ENCODE measurements around the gene PRRC2A. TPM values are rescaled to one million over a fixed set of nuclear protein-coding genes. Genes with fewer than 3 reads are reported as not detected.
A peak's percentile ranks its signal among the peaks of the same experiment; 100 is the strongest.
"Not testable (repeated sequence)": the region's sequence is repeated elsewhere in the genome, so short reads cannot be mapped to it uniquely, and the experiment has no call there.

Gene PRRC2A
- total RNA-seq, 1 donor from 2014 or later: 290 TPM

DNA sequence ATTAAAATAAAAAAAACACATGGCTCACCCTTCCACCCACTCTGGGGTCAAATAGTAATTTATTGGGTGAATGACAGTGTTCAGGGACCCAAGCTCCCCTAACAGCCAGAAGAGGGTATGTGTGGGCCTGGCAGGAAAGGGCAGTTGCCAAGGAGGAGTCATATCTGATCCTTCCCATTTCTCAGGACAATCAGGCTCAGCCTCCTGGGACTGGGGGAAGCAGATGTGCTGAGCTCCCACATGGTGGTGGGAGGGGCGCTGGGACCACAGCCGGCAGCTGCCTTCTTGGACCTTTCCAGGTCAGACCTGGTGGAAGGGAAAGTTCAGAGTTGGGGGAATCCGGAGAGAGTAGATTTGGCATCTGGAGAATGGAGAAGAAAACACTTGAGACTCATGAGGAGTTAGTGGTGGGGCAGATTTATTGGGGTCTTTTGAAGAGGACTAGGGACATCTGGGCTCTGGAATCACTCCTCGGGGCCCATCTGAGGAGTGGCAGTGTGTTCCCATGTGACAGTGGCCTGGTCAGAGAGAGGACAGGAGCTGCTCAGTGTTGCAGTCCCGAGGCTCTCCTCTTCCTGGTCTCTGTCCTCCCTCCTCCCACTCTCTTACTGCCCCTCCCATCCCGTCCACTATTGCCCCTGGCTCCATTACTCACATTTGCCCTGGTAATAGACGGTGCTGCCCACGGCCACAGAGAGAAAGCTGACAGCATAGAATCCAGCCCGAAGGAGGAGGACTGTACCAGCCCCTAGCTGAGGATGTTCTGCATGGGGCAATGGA, 31.5 kb upstream of the PRRC2A start:
- TF ChIP-seq, protein P1, sequence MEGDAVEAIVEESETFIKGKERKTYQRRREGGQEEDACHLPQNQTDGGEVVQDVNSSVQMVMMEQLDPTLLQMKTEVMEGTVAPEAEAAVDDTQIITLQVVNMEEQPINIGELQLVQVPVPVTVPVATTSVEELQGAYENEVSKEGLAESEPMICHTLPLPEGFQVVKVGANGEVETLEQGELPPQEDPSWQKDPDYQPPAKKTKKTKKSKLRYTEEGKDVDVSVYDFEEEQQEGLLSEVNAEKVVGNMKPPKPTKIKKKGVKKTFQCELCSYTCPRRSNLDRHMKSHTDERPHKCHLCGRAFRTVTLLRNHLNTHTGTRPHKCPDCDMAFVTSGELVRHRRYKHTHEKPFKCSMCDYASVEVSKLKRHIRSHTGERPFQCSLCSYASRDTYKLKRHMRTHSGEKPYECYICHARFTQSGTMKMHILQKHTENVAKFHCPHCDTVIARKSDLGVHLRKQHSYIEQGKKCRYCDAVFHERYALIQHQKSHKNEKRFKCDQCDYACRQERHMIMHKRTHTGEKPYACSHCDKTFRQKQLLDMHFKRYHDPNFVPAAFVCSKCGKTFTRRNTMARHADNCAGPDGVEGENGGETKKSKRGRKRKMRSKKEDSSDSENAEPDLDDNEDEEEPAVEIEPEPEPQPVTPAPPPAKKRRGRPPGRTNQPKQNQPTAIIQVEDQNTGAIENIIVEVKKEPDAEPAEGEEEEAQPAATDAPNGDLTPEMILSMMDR (IDR thresholded peaks at IDR 0.05; ENCODE audit: unreplicated experiment): no peak
- Mint-ChIP-seq H3K27ac (no peak overlapping the region), H3K36me3 (no peaks in the 10 kb centered on the region), H3K27me3 (ENCODE audit: low read depth) (peaks cover 8% of the 10 kb centered on the region), H3K4me3 (no peak overlapping the region), H3K9me3 (no peaks in the 10 kb centered on the region), H3K4me1 (no peaks in the 10 kb centered on the region)
- no peak for DNase-seq (ENCODE audit: low spot score in 2 of 2, unreplicated experiment in 2 of 2)

DNA sequence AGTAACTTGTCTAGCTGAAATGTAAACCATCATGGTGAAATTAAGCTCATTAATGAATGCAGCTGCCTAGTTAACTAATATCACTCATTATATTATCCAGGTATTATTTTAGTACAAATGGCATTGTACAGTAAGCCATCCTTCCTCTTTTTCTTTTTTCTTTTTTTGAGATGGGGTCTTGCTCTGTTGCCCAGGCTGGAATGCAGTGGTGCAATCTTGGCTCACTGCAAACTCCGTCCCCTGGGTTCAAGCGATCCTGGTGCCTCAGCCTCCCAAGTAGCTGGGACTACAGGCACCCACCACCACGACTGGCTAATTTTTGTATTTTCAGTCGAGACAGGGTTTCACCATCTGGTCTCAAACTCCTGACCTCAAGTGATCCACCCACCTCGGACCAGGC, 29.8 kb upstream of the PRRC2A start:
- DNase-seq (ENCODE audit: low spot score in 2 of 2, unreplicated experiment in 2 of 2); H3K27me3 Mint-ChIP-seq (ENCODE audit: low read depth); H3K4me3 Mint-ChIP-seq; H3K4me1 Mint-ChIP-seq; H3K27ac Mint-ChIP-seq; H3K36me3 Mint-ChIP-seq; H3K9me3 Mint-ChIP-seq: not testable (repeated sequence)

DNA sequence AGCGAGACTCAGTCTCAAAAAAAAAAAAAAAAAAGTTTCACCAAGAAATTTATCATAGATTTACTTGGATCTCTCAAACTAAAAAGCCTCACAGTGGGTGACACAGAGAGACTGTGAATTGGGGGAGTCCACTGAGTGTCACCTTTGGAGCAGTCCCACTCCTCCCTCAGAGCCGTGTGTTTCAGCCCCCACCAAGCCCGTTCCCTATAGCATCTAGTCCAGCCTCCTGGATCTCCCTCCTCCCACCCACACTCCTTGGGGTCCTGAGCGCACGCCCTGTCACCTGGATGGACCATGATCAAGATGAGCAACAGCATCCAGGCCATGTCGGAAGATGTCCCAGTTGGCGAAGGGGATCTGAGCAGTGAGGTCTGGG, 28.1 kb upstream of the PRRC2A start:
- Mint-ChIP-seq H3K4me3 (no peak overlapping the region), H3K4me1 (no peaks in the 10 kb centered on the region), H3K27me3 (ENCODE audit: low read depth) (peaks cover 4% of the 10 kb centered on the region), H3K9me3 (no peaks in the 10 kb centered on the region), H3K36me3 (no peaks in the 10 kb centered on the region), H3K27ac (no peak overlapping the region)
- no peak for DNase-seq (ENCODE audit: low spot score in 2 of 2, unreplicated experiment in 2 of 2)
- TF ChIP-seq, protein P1 (IDR thresholded peaks at IDR 0.05; ENCODE audit: unreplicated experiment): no peak

DNA sequence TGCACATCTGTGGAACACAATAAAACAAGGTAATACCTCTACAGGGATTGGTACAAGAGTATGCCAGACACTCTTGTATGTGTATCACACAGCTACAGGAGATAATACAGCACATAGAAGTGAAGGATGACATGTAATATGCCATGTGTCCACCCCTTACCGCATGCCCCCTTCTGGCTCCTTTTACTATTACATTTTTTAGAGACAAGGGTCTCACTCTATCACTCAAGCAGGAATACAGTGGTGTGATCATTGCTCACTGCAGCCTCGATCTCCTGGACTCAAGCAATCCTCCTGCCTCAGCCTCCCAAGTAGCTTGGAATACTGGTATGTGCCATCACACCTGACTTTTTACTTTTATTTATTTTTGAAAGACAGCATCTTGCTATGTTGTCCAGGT, 23.5 kb upstream of the PRRC2A start:
- TF ChIP-seq, protein P1 (IDR thresholded peaks at IDR 0.05; ENCODE audit: unreplicated experiment): peak; percentile 25
- H3K9me3 Mint-ChIP-seq: no peaks in the 10 kb centered on the region
- H3K27ac Mint-ChIP-seq: no peak overlapping the region
- H3K27me3 Mint-ChIP-seq (ENCODE audit: low read depth): no peaks in the 10 kb centered on the region
- no peaks in the 10 kb centered on the region for H3K4me1 Mint-ChIP-seq
- no peaks in the 10 kb centered on the region for H3K36me3 Mint-ChIP-seq
- no peak for DNase-seq (ENCODE audit: low spot score in 2 of 2, unreplicated experiment in 2 of 2)
- no peak overlapping the region for H3K4me3 Mint-ChIP-seq

DNA sequence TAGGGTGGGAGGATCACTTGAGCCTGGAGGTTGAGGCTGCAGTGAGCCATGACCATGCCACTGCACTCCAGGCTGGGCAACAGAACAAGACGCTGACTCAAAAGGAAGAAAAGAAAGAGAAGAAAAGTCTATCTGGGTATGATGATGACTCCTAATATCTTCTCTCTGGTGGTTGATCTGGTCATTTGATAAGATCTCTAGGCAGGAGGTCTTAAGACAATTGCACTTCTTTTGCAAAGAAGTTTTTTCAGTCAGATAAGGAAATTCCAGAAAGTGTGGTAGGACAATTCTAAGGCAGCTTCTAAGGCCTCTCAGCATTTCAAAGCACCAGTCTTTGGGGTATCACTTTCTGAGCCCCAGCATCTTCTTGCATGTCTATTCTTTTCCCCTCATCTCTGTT, 13.2 kb upstream of the PRRC2A start:
- Mint-ChIP-seq H3K4me3 (no peak overlapping the region), H3K9me3 (no peaks in the 10 kb centered on the region), H3K4me1 (peaks cover 15% of the 10 kb centered on the region), H3K27ac (no peak overlapping the region), H3K36me3 (no peaks in the 10 kb centered on the region), H3K27me3 (ENCODE audit: low read depth) (no peaks in the 10 kb centered on the region)
- DNase-seq (ENCODE audit: low spot score in 2 of 2, unreplicated experiment in 2 of 2): no peak
- TF ChIP-seq, protein P1 (IDR thresholded peaks at IDR 0.05; ENCODE audit: unreplicated experiment): no peak

DNA sequence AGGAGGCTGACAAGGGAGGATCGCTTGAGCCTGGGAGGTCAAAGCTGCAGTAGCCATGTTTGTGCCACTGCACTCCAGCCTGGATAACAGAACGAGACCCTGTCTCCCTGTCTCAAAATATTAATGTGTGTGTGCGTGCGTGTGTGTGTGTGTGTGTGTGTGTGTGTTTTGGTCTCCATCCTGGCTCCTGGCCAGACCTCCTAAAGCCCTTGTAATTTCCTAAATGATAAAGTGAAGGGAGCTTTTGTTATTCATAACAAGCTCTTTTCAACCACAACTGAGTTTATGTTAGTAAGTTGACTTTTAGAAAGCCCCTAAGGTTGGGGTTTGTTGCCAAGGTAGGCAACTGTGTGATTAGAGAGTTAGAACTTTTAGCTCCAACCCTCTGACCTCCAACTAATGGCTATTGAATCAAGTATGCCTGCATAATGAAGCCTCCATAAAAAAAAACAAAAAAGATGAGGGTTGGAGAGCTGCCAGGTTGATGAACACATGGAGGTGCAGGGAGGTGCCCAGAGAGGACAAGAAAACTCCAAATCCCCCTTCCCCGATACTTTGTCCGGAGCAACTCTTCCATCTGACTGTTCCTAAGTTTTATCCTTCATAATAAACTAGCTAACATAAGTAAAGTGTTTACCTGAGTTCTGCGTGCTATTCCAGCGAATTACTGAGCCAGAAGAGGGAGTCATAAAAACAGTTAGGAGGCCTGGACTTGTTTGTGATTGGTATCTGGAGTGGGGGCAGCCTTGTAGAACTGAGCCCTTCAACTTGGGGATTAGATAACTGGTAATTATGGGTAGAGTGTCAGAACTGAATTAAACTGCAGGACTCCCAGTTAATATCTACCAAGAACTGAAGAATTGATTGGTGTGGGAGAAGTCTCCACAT, 10.8 kb upstream of the PRRC2A start:
- H3K27ac Mint-ChIP-seq: peak overlapping the region; percentile 37
- TF ChIP-seq, protein P1 (IDR thresholded peaks at IDR 0.05; ENCODE audit: unreplicated experiment): no peak
- no peak overlapping the region for H3K4me3 Mint-ChIP-seq
- H3K36me3 Mint-ChIP-seq: no peaks in the 10 kb centered on the region
- DNase-seq (ENCODE audit: low spot score in 2 of 2, unreplicated experiment in 2 of 2): no peak
- H3K4me1 Mint-ChIP-seq: peaks cover 24% of the 10 kb centered on the region
- H3K9me3 Mint-ChIP-seq: no peaks in the 10 kb centered on the region
- no peaks in the 10 kb centered on the region for H3K27me3 Mint-ChIP-seq (ENCODE audit: low read depth)
